HepG2 (cell line): ENCODE measurements around the gene UBE2N. TPM values are rescaled to one million over a fixed set of nuclear protein-coding genes. Genes with fewer than 3 reads are reported as not detected.

ENCODE experiments used
- AHR ChIP-seq: IDR thresholded peaks from 2 replicates; pipeline ENCODE4 v1.6.1; 2018; ENCODE audit warnings: missing genetic modification reagents, missing compliant biosample characterization
- ARID2 ChIP-seq: sonication (generic); formaldehyde crosslinking; IDR thresholded peaks from 2 replicates; pipeline ENCODE4 v1.8.1; 2022; ENCODE audit warnings: mild to moderate bottlenecking, missing genetic modification reagents, borderline replicate concordance
- ARNT2 ChIP-seq: sonication (generic); formaldehyde crosslinking; IDR thresholded peaks from 2 replicates; pipeline ENCODE4 v1.8.0; 2022; ENCODE audit warnings: mild to moderate bottlenecking, low read depth, missing genetic modification reagents, moderate library complexity
- CBFB ChIP-seq: sonication (generic); formaldehyde crosslinking; IDR thresholded peaks from 2 replicates; pipeline ENCODE4 v1.4.0; 2020; ENCODE audit warnings: missing genetic modification reagents
- FLYWCH1 ChIP-seq: sonication (generic); formaldehyde crosslinking; IDR thresholded peaks from 2 replicates; pipeline ENCODE4 v1.8.1; 2023; ENCODE audit warnings: mild to moderate bottlenecking, missing genetic modification reagents
- GATAD2A ChIP-seq: IDR thresholded peaks from 2 replicates; pipeline ENCODE4 v1.6.1; 2016
- HIC2 ChIP-seq: sonication (generic); formaldehyde crosslinking; IDR thresholded peaks from 2 replicates; pipeline ENCODE4 v1.9.0; 2022; ENCODE audit warnings: low read depth, missing genetic modification reagents
- HMG20B ChIP-seq: conservative IDR thresholded peaks from 2 replicates; pipeline ENCODE4 v1.6.1; 2016; ENCODE audit warnings: missing genetic modification reagents, missing compliant biosample characterization
- KAT7 ChIP-seq: IDR thresholded peaks from 2 replicates; pipeline ENCODE4 v1.6.1; 2018; ENCODE audit warnings: borderline replicate concordance, missing compliant biosample characterization
- KLF6 ChIP-seq: IDR thresholded peaks from 2 replicates; pipeline ENCODE4 v1.8.0; 2016; ENCODE audit warnings: missing biosample characterization, missing genetic modification reagents
- NCOA5 ChIP-seq: sonication (generic); formaldehyde crosslinking; IDR thresholded peaks from 2 replicates; pipeline ENCODE4 v1.4.0; 2020; ENCODE audit warnings: missing genetic modification reagents
- NRL ChIP-seq: sonication (generic); formaldehyde crosslinking; IDR thresholded peaks from 2 replicates; pipeline ENCODE4 v1.5.0; 2020; ENCODE audit warnings: missing genetic modification reagents, mild to moderate bottlenecking, moderate library complexity, borderline replicate concordance
- PBX2 ChIP-seq: IDR thresholded peaks from 2 replicates; pipeline ENCODE4 v1.6.1; 2016; ENCODE audit warnings: control low read depth
- RNF2 ChIP-seq: fragments of 450-650 bp; conservative IDR thresholded peaks from 2 replicates; pipeline ENCODE4 v1.6.1; 2016; ENCODE audit warnings: low read depth
- SIX4 ChIP-seq: sonication (generic); formaldehyde crosslinking; IDR thresholded peaks from 2 replicates; pipeline ENCODE4 v1.4.0; 2020; ENCODE audit warnings: missing genetic modification reagents
- TEAD3 ChIP-seq: optimal IDR thresholded peaks from 2 replicates; pipeline ENCODE3; 2016; ENCODE audit warnings: borderline replicate concordance
- THYN1 ChIP-seq: sonication (generic); formaldehyde crosslinking; IDR thresholded peaks from 2 replicates; pipeline ENCODE4 v1.8.1; 2023; ENCODE audit warnings: low read depth, mild to moderate bottlenecking, moderate library complexity, missing genetic modification reagents, borderline replicate concordance
- TMF1 ChIP-seq: sonication (generic); formaldehyde crosslinking; IDR thresholded peaks from 2 replicates; pipeline ENCODE4 v1.8.1; 2022; ENCODE audit warnings: low read depth, missing genetic modification reagents
- YEATS2 ChIP-seq: sonication (generic); formaldehyde crosslinking; IDR thresholded peaks from 2 replicates; pipeline ENCODE4 v1.4.0; 2020; ENCODE audit warnings: missing genetic modification reagents, borderline replicate concordance
- ZBED4 ChIP-seq: sonication (generic); formaldehyde crosslinking; IDR thresholded peaks from 2 replicates; pipeline ENCODE4 v1.4.0; 2020; ENCODE audit warnings: missing genetic modification reagents, borderline replicate concordance
- ZFAT ChIP-seq: sonication (generic); formaldehyde crosslinking; conservative IDR thresholded peaks from 2 replicates; pipeline ENCODE4 v1.8.1; 2023; ENCODE audit warnings: missing genetic modification reagents, inconsistent platforms
- ZNF30 ChIP-seq: sonication (generic); formaldehyde crosslinking; IDR thresholded peaks from 2 replicates; pipeline ENCODE4 v1.5.0; 2020; ENCODE audit warnings: mild to moderate bottlenecking, missing genetic modification reagents
- ZNF468 ChIP-seq: sonication (generic); formaldehyde crosslinking; IDR thresholded peaks from 2 replicates; pipeline ENCODE4 v1.8.0; 2022; ENCODE audit warnings: mild to moderate bottlenecking, moderate library complexity, missing genetic modification reagents
- ZNF761 ChIP-seq: sonication (generic); formaldehyde crosslinking; conservative IDR thresholded peaks from 2 replicates; pipeline ENCODE4 v1.4.0; 2020; ENCODE audit warnings: mild to moderate bottlenecking, missing genetic modification reagents
- ZNF841 ChIP-seq: sonication (generic); formaldehyde crosslinking; IDR thresholded peaks from 2 replicates; pipeline ENCODE4 v1.8.1; 2023; ENCODE audit warnings: missing genetic modification reagents, borderline replicate concordance
- polyA plus RNA-seq, 8 experiments: library from polyadenylated mRNA; depleted of rRNA in 3 of 8; stranded (reverse) in 7 of 8; unstranded in 1 of 8; fragments of >200 nt; fragmentation: Illumina TruSeq in 4 of 8; extraction: Trizol in 4 of 8; gene quantifications; 2 replicates each; pipeline versions ENCODE4 v1.2.1 to v1.2.3, GENCODE V29; 2011 to 2016; ENCODE audit warnings: low read depth in 4 of 8, missing spikeins in 1 of 8, mixed read lengths in 1 of 8; ENCODE audit not compliant: insufficient read depth in 1 of 8
- total RNA-seq, 5 experiments: library from RNA; depleted of rRNA; stranded (reverse); fragments of >200 nt; fragmentation: Illumina TruSeq; extraction: Trizol; gene quantifications; 2 replicates each; pipeline ENCODE4 v1.2.3, GENCODE V29; 2016; ENCODE audit warnings: low read depth in 1 of 5

Gene UBE2N
- total and polyA plus RNA-seq, 2 of the 13 experiments (the other 11 are each of a cell fraction or from before 2014, with no cell fraction given), result 188 to 197 TPM

- TF ChIP-seq ZBED4 (CRISPR knock-in tag) (no peak), KAT7 (CRISPR knock-in tag) (no peak), GATAD2A (CRISPR knock-in tag) (no peak), ARNT2 (CRISPR knock-in tag) (no peak), ZNF841 (no peak), TMF1 (CRISPR knock-in tag) (no peak), HIC2 (CRISPR knock-in tag) (no peak), ZNF30 (CRISPR knock-in tag) (0 out of 2 replicates have a peak, but pooled peaks have one; percentile 44), AHR (CRISPR knock-in tag) (no peak), ZFAT (CRISPR knock-in tag) (no peak), NRL (CRISPR knock-in tag) (no peak), ARID2 (no peak), CBFB (CRISPR knock-in tag) (no peak), SIX4 (no peak), PBX2 (CRISPR knock-in tag) (no peak), YEATS2 (CRISPR knock-in tag) (no peak; the same call in 1 of the 2 replicates), FLYWCH1 (CRISPR knock-in tag) (no peak), NCOA5 (CRISPR knock-in tag) (no peak), ZNF761 (CRISPR knock-in tag) (no peak; the same call in 1 of the 2 replicates), ZNF468 (no peak), KLF6 (no peak), RNF2 (no peak), TEAD3 (CRISPR knock-in tag) (no peak), THYN1 (no peak), HMG20B (no peak)
These were observed 929 bp upstream of the UBE2N start (continued) for GRCh38 chr12:93442411-93443340.
